UCSD-AML1 (cell line): Measurements from ENCODE around the gene HIVEP3.

Experiments
- DNase-seq: peaks from one replicate; lab custom pipeline; 2025; ENCODE audit not compliant: unreplicated experiment; lab: John Stamatoyannopoulos, UW

The HIVEP3 gene

GRCh38 chr1:41691424-41691823 lies 227.3 kb downstream of the HIVEP3 start:
- DNase-seq, result no peak

DNA sequence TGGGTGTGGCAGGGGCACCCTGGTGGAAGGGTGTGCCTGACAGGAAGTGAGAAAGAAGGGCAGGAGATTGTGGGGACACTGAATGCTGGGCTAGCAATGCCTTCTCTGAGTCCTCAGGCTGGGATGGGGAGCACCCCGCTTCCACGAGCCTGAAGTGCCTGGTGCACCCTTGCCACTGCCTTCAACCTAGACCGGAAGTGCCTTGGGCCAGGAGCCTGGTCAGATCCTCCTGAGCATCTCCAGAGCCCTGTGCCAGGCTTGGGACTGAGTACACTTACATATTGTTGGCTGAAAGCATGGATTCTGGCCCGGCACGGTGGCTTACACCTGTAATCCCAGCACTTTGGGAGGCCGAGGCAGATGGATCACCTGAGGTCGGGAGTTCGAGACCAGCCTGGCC lies 228.4 kb downstream of the HIVEP3 start:
- DNase-seq, result no peak

DNA sequence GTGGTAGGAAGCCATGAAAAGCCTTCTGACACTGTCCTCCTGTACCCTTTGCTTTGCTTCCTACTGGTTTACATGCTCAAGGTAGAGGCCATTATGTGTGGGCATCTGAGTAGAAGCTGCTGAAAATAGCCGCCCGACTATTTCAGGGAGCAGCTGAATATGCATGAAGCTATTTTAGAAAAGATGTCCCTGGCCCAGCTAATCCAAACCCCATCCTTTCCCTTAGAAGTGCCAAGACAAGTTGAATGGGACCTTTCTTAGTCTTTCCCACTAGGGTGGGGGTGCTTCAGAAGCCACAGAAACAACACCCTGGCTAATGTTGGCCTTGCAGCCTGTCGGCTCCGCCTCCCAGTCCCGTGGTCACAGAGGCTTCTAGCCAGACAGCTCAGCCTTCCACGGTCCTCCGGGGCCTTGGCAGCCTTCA lies 229.2 kb downstream of the HIVEP3 start:
- peak; percentile 24 for DNase-seq

DNA sequence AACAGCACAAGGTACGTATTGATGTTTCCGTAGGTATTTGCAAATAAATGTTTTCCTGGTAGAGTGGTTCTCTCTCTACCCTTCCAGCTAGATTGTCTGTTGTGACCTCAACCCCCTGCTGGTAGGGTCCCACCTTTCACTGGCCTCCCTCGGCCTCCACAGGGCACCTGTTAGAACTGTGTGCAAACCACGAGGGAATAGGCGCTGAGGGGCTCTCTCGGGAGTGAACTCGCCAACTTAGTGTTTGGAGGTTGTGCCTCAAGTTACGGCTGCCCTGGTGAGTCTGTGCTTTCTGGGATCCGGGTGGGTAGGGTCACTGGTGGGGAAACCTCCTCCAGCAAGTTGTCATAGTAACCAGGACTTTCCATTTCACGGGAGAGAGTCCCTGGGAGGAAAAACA lies 229.6 kb downstream of the HIVEP3 start:
- DNase-seq, result no peak

- no peak for DNase-seq
Measured at GRCh38 chr1:41687007-41687406, 231.7 kb downstream of the HIVEP3 start.

- DNase-seq, result peak; percentile 71
Measured at GRCh38 chr1:41683681-41684500, 234.8 kb downstream of the HIVEP3 start.

DNA sequence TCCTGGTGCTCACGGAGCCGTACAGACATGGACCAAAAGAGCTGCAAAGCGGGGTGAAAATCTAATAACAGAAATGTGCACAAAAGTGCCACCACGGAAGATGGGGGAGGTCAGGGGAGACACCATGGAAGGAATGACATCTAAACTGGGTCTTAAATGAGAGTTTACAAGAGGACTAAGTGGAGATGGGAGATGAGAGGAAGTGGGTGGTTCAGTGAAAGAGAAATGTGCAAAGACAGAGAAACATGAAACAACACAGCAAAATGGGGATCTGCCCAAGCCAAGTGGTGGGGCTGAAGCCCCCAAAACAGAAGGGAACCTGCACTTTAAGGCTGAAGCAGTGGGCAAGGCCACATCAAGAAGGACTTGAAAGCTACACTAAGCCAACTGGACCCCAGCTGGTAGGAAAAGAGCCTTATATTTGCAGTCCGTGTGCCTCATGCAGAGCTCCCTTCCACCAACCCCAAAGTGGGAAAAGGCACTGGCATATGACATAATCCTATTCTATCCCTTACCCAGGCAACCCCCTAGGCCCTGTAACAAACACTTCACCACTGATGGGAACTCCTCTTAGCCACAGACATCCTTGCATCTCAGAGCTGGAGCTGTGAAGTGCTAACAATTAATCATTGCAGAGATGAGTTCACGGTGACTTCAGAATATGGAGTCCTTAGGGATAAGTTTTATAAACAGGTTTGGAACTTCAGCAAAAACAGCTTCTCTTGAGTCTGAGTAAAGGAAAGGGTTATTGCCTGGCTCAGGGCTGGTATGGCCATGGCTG lies 235.7 kb downstream of the HIVEP3 start:
- DNase-seq, result no peak

DNA sequence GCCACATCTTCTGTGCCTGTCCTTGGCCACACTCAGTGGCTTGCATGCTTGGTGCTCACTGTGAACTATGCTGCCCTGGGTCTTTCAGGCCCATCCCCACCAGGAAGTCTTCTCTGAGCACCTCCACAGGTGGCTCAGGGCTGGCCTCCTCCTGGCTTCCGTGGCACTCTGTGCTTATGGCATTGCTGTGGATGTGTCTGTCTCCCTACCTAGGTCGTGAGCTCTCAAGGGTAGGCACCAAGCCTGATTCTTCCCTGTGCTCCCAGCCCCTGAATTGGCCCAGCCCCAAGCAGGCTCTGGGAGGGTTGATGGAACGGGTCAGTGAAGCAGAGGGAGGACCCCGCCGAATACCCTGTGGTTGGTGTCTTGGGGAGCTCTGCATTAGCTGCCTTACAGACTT lies 236.6 kb downstream of the HIVEP3 start:
- DNase-seq, result no peak

- DNase-seq, result no peak
Measured at GRCh38 chr1:41681331-41682098, 237.2 kb downstream of the HIVEP3 start.

DNA sequence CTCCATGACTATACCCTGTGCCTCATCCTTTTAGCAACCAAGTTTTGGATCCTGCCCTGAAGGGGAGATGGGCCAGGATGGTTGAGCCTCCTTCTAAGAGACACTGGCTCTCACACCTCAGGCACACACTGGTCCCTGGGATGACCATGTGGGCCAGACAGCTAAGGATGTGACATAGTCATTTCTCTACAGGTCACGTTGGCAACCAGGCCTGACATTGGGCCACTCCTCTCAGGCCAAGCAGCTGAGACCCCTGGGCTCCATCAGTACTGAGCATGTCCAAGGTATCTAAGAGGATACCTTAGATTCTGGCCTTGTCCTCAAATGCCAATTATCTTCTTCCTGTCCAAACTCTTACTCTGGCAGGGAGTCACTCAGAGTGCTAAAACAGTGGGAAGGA lies 238.7 kb downstream of the HIVEP3 start:
- DNase-seq, result no peak

DNA sequence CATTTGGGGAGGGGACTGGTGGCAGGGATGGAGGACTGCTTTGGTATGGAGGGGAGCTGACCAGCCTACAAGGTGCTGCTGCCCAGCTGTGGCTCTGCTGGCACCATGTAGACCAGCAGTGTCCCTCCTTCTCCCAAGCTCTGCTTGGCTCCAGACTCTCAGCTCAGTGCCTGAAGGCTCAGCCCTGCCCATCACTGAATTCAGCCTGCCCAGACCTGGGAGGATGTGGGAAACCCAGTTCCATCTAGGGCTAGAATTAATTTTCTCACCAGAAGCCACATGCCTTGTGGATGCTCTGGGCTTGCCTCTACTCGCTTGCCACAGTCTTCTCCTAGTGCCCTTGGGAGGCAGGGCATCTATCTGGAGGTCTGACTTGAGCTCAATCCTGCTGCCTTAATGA lies 239.2 kb downstream of the HIVEP3 start:
- DNase-seq, result peak; percentile 30

DNA sequence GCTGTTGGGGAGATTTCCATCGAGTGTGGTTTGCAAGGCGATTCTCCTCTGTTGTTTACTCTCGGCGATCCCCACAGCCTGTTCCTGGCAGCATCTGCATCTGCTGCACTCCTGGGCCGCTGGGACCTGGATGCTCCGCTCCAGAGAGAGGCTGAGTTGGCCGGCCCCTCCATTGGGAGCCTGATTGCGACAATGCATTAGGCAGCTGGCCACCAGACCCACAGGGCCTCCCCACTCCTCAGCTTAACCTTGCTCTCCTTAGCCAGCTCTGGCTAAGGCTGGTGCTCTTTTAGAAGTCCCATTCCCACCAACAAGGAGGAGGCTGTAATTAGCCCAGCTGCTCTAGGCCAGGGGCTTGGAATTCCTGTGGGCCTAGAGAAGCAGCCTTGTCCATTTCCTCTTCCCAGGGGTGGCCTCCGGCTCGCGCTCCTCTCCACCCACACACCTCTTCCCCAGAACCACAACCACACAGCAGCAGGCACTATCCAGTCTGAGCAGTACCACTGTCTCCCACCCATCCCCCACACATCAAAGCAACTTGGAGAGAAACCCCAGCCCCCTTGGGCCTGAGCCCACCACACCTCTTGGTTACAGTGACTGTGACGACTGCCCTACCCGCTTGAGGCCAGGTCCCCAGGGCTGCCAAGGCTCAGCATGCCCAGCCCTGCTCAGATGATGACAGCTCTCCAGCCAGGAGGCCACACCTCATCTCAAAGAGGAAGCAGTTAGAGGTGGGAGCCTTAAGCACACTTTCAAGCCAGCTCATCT lies 240.4 kb downstream of the HIVEP3 start:
- peak; percentile 34 for DNase-seq

GRCh38 chr1:41677620-41678019 lies 241.1 kb downstream of the HIVEP3 start:
- no peak for DNase-seq

GRCh38 chr1:41675401-41675800 lies 243.3 kb downstream of the HIVEP3 start:
- no peak for DNase-seq

- no peak for DNase-seq
Measured at GRCh38 chr1:41674522-41674921, 244.2 kb downstream of the HIVEP3 start.

- no peak for DNase-seq
Measured at GRCh38 chr1:41673806-41674205, 244.9 kb downstream of the HIVEP3 start.

DNA sequence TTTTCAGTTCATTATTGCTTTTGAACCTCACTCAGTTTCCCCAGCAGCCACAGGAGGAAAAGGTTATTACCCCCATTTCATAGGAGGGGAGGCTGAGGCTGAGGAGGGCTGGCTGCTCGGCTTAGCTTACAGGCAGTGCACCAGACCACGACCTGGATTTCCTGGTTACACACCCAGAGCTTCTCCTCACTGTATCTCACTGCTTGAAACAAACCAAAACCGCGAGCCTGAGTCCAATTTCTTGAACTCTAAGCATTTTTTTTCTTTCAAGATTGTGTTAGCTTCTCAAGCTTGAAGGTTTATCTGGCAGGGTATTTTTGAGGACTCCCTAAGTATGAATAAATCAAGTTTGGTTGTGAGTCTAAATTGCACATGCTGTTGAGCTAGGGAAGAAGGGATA lies 245.3 kb downstream of the HIVEP3 start:
- DNase-seq, result no peak

DNA sequence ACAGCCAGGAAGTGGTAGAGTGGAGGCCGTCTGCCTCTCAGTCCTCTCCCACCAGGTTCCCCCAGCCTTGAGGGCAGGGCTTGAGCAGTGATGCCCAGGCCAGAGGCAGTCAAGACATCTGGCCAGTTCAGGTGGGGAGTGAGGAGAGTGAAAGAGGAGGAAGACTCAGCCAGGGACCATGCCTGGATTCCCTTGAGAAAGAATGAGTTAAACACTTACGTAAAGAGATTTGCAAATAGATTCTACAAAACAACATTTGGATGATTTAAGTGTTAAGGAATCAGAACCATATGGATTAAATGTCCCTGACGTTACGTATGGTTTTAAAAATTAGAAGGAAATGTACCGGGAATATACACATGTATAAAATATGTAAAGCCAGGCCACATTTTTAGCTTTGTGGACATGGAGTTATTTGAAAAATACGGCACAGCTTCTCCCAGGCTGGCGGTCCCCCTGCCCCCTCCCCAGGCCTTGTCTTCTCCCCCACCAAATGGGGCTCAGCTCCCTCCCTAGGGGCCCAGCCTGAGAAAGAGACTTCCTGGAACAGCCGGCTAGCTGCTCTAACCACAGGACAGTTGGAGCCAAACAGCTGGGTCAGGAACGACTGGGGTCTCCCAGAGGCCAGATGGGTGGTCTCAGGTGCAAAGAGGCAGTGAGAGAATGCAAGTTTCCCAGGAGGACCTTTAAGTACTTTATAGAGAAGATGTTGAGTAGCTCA lies 245.9 kb downstream of the HIVEP3 start:
- no peak for DNase-seq

- no peak for DNase-seq
Measured at GRCh38 chr1:41672173-41672572, 246.5 kb downstream of the HIVEP3 start.

DNA sequence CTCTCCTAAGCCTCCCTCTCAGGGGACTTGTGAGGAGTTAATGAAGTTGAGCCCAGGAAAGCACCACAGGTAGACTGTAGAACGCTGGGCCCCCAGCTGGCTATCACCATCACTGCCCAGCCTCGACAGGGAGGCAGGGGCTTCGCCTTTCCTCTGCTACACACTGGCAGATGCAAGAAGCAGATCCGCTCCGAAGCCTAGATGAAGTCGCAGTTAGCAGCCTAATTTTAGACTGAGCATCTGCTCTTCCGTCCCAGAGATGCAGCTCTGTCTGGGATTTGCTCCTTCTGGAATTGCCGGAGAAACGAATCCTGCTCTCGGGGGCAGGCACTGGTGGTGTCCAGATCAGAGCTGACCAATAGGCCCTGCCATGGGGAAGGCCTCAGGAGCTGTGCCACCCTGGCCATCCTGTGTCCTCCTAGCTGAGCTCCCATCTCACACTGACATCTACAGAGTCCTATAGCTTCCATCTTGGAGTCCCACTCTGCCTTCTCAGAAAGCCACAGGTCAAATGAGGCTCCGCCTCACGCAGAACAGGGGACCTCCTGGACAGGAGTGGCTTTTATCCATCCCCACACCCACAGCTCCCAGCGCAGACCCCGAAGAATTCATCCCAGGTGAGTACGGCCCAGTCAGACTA lies 247.5 kb downstream of the HIVEP3 start:
- no peak for DNase-seq
